Suprapubic skin (tissue), 4 donors: ENCODE measurements around the gene TATDN3.

Source experiments
- CTCF ChIP-seq, 2 donors: fragments of 200-600 bp in 1 of 2; fragments of 450-650 bp in 1 of 2; sonication (generic) in 1 of 2; IDR thresholded peaks; one replicate each; pipeline ENCODE4 v1.5.1; 2016 to 2019; ENCODE audit warnings: antibody characterized with exemption in 2 of 2, mild to moderate bottlenecking in 1 of 2, moderate library complexity in 1 of 2
- POLR2A ChIP-seq, 2 donors: fragments of 450-650 bp; IDR thresholded peaks; one replicate each; pipeline ENCODE4 v1.6.1; 2017; ENCODE audit warnings: antibody characterized with exemption in 2 of 2, mild to moderate bottlenecking in 2 of 2, moderate library complexity in 2 of 2
- POLR2AphosphoS5 ChIP-seq, 3 donors: sonication (generic); formaldehyde crosslinking; IDR thresholded peaks; one replicate each; pipeline ENCODE4 v1.6.1; 2017; ENCODE audit warnings: antibody characterized with exemption in 3 of 3

GRCh38 chr1:212781225-212781624 lies 10.5 kb upstream of the TATDN3 start:
- TF ChIP-seq CTCF (IDR thresholded peaks at IDR 0.05) (no peak), POLR2A (IDR thresholded peaks at IDR 0.05) (no peak), POLR2AphosphoS5 (IDR thresholded peaks at IDR 0.05) (no peak)
